Uterus (tissue), 4 donors: ENCODE results near the gene ZNF598. TPM values are rescaled to one million over a fixed set of nuclear protein-coding genes. Genes with fewer than 3 reads are reported as not detected.

Experiments
- DNase-seq, 2 donors: peaks; one replicate each; pipeline ENCODE4 v3.0.0-alpha.2; 2019 to 2020
- H3K27ac ChIP-seq, 2 donors: fragments of 200-600 bp; sonication (generic); 1 replicate in 1 of 2; 2 replicates in 1 of 2; pipeline ENCODE4 v1.5.1; 2016 to 2018
- H3K27me3 ChIP-seq, 2 donors: fragments of 200-600 bp; sonication (generic); one replicate each; pipeline ENCODE4 v1.5.1; 2018 to 2019; ENCODE audit warnings: control low read depth in 1 of 2
- H3K36me3 ChIP-seq, 2 donors: fragments of 200-600 bp; sonication (generic); one replicate each; pipeline ENCODE4 v1.5.1; 2019; ENCODE audit warnings: control low read depth in 1 of 2
- H3K4me1 ChIP-seq, 2 donors: fragments of 200-600 bp; sonication (generic); one replicate each; pipeline ENCODE4 v1.5.1; 2018 to 2019; ENCODE audit warnings: control low read depth in 1 of 2
- H3K4me3 ChIP-seq, 2 donors: fragments of 200-600 bp; sonication (generic); 1 replicate in 1 of 2; 2 replicates in 1 of 2; pipeline ENCODE4 v1.5.1; 2018 to 2019; ENCODE audit warnings: mild to moderate bottlenecking in 1 of 2
- H3K9me3 ChIP-seq, 2 donors: fragments of 200-600 bp; sonication (generic); one replicate each; pipeline ENCODE4 v1.5.1; 2019; ENCODE audit warnings: control low read depth in 1 of 2
- CTCF ChIP-seq, 4 experiments: fragments of 200-600 bp in 2 of 4; fragments of 450-650 bp in 2 of 4; sonication (generic) in 2 of 4; IDR thresholded peaks; one replicate each; pipeline ENCODE4 v1.5.1; 2016 to 2019; ENCODE audit warnings: antibody characterized with exemption in 4 of 4, mild to moderate bottlenecking in 2 of 4, moderate library complexity in 1 of 4
- POLR2A ChIP-seq, 2 donors: fragments of 450-650 bp; IDR thresholded peaks; one replicate each; pipeline ENCODE4 v1.6.1; 2016; ENCODE audit warnings: antibody characterized with exemption in 2 of 2, mild to moderate bottlenecking in 1 of 2, moderate library complexity in 1 of 2
- intact Hi-C: fragments of 100-400 bp; cut with DNase I; formaldehyde crosslinking; loops from one replicate; pipeline ENCODE4 v1.15.1; 2023; ENCODE audit warnings: low total_unique reads
- total RNA-seq, 4 donors: library from RNA; depleted of rRNA in 3 of 4; stranded (reverse); fragments of >200 nt in 3 of 4; gene quantifications; one replicate each; pipeline versions ENCODE4 v1.1.0 to v1.2.4, GENCODE V29; 2014 to 2023
- donor health status: DM: yes; HTN: yes; CAD: no.

The ZNF598 gene
- total RNA-seq, 4 donors from 2014 or later = 16.9 to 50.0 (median 34.6) TPM

GRCh38 chr16:1981398-1981836 lies 28.2 kb downstream of the ZNF598 start, which contains the start of gene NOXO1:
Gene NOXO1, minus strand, starts transcription at chr16:1981469. Its CDS starts 290 bp downstream, at chr16:1981179.
- Histone ChIP-seq H3K9me3 (no peaks in the 10 kb centered on the region), H3K27ac (no peak within 1 kb of the TSS), H3K27me3 (peaks cover 0 to 14% of the 10 kb centered on the region in 2 donors), H3K36me3 (no peaks in the 10 kb centered on the region), H3K4me3 (no peak within 1 kb of the TSS), H3K4me1 (peaks cover 0 to 8% of the 10 kb centered on the region in 2 donors)
- intact Hi-C loops = no loop called here
- no peak for DNase-seq
- TF ChIP-seq CTCF (IDR thresholded peaks at IDR 0.05) (no peak), POLR2A (IDR thresholded peaks at IDR 0.05) (no peak)

- no peak for DNase-seq
- Histone ChIP-seq H3K4me1 (peaks cover 0 to 8% of the 10 kb centered on the region in 2 donors), H3K27ac (no peak overlapping the region), H3K36me3 (no peaks in the 10 kb centered on the region), H3K9me3 (no peaks in the 10 kb centered on the region), H3K4me3 (no peak overlapping the region), H3K27me3 (peaks cover 0 to 14% of the 10 kb centered on the region in 2 donors)
- TF ChIP-seq CTCF (IDR thresholded peaks at IDR 0.05) (no peak), POLR2A (IDR thresholded peaks at IDR 0.05) (no peak)
- intact Hi-C loops = no loop called here
Observed at GRCh38 chr16:1980770-1981087, 28.9 kb downstream of the ZNF598 start.

DNA sequence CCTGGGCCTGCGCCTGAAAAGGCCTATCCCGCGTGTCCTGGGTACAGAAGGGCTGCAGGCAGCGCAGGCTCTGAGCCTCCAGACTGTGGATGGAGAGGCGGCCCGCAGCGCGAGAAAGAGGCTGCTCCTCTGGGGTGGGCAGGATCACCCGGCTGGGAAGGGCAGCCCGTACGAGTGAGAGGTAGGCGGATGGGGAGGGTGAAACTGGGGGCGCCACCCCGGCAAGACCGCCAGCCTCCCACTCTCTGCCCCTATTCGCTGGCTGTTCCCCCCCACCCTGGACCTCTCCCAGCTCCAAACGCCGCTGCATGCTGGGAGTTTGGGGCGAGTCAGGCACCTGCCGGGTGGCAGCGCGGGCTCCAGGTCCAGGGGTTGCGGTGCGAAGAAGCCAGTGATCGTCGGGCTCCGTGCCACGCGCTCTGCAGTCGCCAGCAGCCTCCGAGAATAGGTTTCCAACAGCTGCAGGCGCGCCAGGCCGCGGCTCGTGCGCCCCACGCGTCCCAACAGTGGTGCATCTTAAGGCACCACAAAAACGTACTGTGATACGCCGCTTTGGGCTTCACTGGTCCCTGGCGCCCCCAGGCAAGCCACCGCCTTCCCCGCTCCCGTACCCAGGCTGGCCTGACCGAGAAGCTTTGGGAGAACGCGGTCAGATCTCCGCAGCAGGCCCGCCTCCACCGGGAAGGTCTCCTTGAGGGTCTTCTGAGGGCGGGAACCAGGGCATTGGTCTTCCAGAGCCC lies 29.4 kb downstream of the ZNF598 start:
- no peak overlapping the region for H3K4me3 ChIP-seq
- H3K4me1 ChIP-seq = peaks cover 0 to 6% of the 10 kb centered on the region in 2 donors
- intact Hi-C loops = no loop called here
- no peak overlapping the region for H3K27ac ChIP-seq
- H3K9me3 ChIP-seq = no peaks in the 10 kb centered on the region
- H3K27me3 ChIP-seq = peaks cover 0 to 14% of the 10 kb centered on the region in 2 donors
- TF ChIP-seq POLR2A (IDR thresholded peaks at IDR 0.05) = no peak
- no peak for TF ChIP-seq CTCF (IDR thresholded peaks at IDR 0.05)
- DNase-seq = no peak
- H3K36me3 ChIP-seq = no peaks in the 10 kb centered on the region

GRCh38 chr16:1979271-1980029 lies 30.2 kb downstream of the ZNF598 start:
- Histone ChIP-seq H3K36me3 (no peaks in the 10 kb centered on the region), H3K4me3 (no peak overlapping the region), H3K27ac (no peak overlapping the region), H3K9me3 (no peaks in the 10 kb centered on the region), H3K27me3 (peaks cover 0 to 14% of the 10 kb centered on the region in 2 donors), H3K4me1 (no peaks in the 10 kb centered on the region)
- intact Hi-C loops = no loop called here
- TF ChIP-seq POLR2A (IDR thresholded peaks at IDR 0.05) = no peak
- no peak for TF ChIP-seq CTCF (IDR thresholded peaks at IDR 0.05)
- no peak for DNase-seq
